HG02943 (cell line): Measurements from ENCODE around the gene OR8J3.
"Not testable (repeated sequence)": the region's sequence is repeated elsewhere in the genome, so short reads cannot be mapped to it uniquely, and the experiment has no call there.

Source experiments
- ATAC-seq: cut with Tn5 transposase; IDR thresholded peaks from one replicate; pipeline ENCODE4 v1.9.1; 2021; ENCODE audit warnings: mild to moderate bottlenecking, low read depth, moderate library complexity; ENCODE audit not compliant: unreplicated experiment

OR8J3 gene

GRCh38 chr11:56140151-56140661 lies at the start of gene OR8J3:
Gene OR8J3 (minus strand): TSS chr11:56140201. CDS start chr11:56137718, 2,483 bp downstream.
- no peak for ATAC-seq

GRCh38 chr11:56188602-56189001 lies 48.6 kb upstream of the OR8J3 start:
- no peak for ATAC-seq

- ATAC-seq = no peak
These were observed 43.5 kb upstream of the OR8J3 start for GRCh38 chr11:56183459-56183858.

- ATAC-seq = no peak
These were observed 36.3 kb upstream of the OR8J3 start, which contains the start of gene OR5J2 for GRCh38 chr11:56176318-56176717. Gene OR5J2 (plus strand): TSS chr11:56176618. CDS start chr11:56176618, 0 bp downstream.

- ATAC-seq = no peak
These were observed 32.3 kb upstream of the OR8J3 start for GRCh38 chr11:56172256-56172830.

GRCh38 chr11:56163804-56164203 lies 23.8 kb upstream of the OR8J3 start:
- no peak for ATAC-seq

GRCh38 chr11:56160217-56160616 lies 20.2 kb upstream of the OR8J3 start, which contains the start of gene OR8K5:
Gene OR8K5 (minus strand): TSS chr11:56160317. CDS start chr11:56160317, 0 bp downstream.
- no peak for ATAC-seq

- ATAC-seq = no peak
These were observed 12.3 kb upstream of the OR8J3 start for GRCh38 chr11:56152333-56152732.

GRCh38 chr11:56151376-56151775 lies 11.4 kb upstream of the OR8J3 start:
- ATAC-seq = no peak

- ATAC-seq = not testable (repeated sequence)
These were observed 3.7 kb upstream of the OR8J3 start for GRCh38 chr11:56143681-56144080.

GRCh38 chr11:56122073-56122472 lies 17.9 kb downstream of the OR8J3 start, which contains the start of gene OR8H3:
Gene OR8H3 (plus strand): TSS chr11:56122373. CDS start chr11:56122373, 0 bp downstream.
- ATAC-seq = no peak

- ATAC-seq = no peak
These were observed 36.7 kb downstream of the OR8J3 start, which contains the start of gene OR8H2 for GRCh38 chr11:56103210-56103737. Gene OR8H2 (plus strand): TSS chr11:56103687. CDS start chr11:56105043, 1,356 bp downstream.

- no peak for ATAC-seq
These were observed 47.0 kb downstream of the OR8J3 start, which contains the start of gene OR8I2 for GRCh38 chr11:56093008-56093407. Gene OR8I2 (plus strand): TSS chr11:56093308. CDS start chr11:56093308, 0 bp downstream.

- no peak for ATAC-seq
These were observed 50.3 kb downstream of the OR8J3 start for GRCh38 chr11:56089697-56090096.
